ENCODE data around the gene CPNE1.

The CPNE1 gene

GRCh38 chr20:35621560-35621946 lies 43.1 kb downstream of the CPNE1 start:
- no peak overlapping the region for H3K4me3 ChIP-seq (ENCODE audit: low read depth, low read length)

DNA sequence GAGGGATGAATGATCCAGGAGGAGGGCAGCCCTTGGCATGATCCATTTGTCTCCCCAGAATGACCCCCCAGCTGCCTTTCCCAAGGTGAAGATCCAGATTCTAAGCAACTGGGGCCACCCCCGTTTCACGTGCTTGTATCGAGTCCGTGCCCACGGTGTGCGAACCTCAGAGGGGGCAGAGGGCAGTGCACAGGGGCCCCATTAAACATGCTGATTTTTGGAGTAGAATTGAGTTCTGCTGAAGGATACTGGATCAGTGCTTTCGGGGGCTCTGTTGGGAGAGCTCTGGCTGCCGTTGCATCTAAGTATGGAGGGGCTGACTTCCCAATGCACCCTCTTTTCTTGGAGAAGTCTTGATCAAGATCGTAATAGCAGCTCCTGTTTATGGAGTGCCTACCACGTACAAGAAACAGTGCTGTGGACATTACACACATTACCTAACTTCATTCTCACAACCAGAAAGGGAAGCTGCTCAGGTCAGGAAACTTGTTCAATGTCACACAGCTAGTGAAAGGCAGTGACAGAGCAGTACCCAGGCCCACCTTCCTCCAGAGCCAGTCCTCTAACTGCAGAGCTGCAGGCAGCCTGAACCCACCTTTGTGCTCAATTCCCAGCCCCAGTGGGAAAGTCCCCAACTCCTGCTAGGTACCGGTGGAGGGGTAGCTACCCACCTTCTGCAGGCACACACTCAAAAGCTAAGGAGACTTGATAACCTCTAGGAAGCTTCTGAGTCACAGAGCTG lies 43.7 kb downstream of the CPNE1 start:
- H3K4me3 ChIP-seq (ENCODE audit: low read depth, low read length) = no peak overlapping the region

DNA sequence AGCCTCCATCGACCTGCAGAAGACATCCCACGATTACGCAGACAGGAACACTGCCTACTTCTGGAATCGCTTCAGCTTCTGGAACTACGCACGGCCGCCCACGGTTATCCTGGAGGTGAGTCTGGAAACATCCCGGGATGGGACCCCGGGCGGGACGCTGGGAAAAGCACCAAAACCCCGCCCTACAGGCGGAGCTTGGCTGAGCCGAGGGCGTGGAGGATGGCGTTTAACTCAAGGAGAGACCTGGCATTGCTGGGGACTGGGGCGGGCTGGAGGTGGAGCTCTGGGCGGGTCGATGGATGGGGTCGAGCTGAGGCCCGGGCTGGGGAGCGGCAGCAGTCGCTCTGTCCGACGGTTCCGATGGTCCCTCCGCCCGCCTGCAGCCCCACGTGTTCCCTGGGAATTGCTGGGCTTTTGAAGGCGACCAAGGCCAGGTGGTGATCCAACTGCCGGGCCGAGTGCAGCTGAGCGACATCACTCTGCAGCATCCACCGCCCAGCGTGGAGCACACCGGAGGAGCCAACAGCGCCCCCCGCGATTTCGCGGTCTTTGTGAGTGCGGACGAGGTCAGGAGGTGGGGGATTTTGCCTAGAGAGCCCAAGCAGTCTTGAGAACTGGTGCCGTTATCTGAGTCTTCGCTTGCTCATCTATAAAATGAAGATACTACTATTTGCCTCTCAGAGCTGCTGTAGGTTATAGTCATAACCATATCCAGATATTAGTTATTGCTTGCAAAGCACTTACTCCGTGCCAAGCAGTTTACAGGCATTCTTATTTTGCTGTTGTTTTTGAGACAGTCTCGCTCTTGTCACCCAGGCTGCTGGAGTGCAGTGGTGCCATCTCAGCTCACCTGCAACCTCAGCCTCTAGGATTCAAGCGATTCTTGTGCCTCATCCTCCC lies 45.3 kb downstream of the CPNE1 start:
- H3K4me3 ChIP-seq (ENCODE audit: low read depth, low read length) = peak overlapping the region; percentile 47

- peak overlapping the region; percentile 30 for H3K4me3 ChIP-seq (ENCODE audit: low read depth, low read length)
Measured at GRCh38 chr20:35618263-35619131, 46.2 kb downstream of the CPNE1 start.

DNA sequence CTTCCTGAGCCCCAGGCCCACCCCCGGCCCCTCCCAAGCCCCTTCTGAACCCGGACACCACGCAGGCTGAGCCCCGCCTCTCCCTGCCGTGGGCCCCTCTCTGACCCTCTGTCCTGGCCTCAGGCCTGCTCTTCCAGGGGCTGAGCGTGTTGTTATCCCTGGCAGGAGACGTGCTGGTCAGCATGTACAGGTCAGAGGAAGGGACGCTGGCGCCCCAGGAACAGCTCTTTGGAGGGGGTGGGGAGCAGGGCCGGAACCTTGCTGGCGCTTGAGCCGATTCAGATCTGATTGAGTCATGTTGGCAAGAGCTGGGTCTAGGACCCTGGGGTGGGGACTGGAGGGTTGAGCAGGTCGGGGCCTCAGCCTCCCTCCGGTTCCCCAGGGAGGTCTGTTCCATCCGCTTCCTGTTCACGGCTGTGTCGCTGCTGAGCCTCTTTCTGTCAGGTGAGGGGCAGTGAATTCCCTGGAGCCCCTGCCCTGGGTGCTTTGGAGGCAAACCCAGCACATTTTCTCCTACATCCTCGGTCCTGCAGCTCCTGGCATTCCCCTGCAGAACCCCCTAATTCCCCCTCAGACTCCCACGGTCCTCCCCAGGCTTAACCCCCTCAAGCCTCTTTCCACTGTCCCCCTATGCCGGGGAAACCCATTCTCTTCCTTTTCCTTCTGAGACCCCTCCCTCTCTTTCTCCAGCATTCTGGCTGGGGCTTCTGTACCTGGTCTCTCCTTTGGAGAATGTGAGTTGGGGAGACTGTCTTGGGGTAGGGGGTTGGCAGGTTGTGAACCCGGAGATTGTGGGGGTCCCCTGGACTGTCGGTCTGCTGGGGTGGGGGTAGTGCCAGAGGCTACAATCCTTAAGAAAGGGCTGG lies 47.1 kb downstream of the CPNE1 start:
- H3K4me3 ChIP-seq (ENCODE audit: low read depth, low read length) = no peak overlapping the region

DNA sequence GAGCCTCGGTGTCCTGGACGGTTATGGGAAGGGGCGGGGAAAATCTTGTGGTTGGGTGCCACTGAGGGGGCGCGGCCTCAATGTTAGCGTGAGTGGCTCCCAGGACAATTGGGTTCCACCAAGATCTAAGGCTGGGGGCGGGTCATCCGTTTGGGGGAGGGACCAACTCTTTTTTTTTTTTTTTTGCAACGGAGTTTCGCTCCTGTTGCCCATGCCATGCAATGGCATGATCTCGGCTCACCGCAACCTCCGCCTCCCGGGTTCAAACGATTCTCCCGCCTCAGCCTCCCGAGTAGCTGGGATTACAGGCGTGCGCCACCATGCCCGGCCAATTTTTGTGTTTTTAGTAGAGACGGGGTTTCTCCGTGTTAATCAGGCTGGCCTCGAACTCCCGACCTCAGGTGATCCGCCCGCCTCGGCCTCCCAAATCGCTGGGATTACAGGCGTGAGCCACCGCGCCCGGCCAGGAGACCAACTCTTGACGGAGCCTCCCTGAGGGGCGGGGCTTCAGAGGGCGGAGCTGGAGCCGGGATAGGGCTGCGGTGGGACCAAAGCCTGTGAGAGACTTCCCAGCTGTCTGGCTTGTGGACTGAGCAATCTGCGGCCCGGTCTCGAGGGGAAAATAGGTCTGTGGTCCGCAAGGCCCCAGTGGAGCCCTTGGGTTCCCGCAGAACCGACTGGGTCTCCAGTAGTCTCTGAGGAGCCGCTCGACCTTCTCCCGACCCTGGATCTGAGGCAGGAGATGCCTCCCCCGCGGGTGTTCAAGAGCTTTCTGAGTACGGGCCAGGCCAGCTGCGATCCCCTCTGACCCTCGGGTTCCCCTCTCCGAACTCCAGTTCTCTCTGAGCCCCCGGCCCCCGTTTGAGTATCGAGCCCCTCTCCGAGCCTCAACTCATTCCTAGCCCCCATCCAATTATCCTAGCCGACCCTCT lies 48.0 kb downstream of the CPNE1 start:
- H3K4me3 ChIP-seq (ENCODE audit: low read depth, low read length) = peak overlapping the region; percentile 21

DNA sequence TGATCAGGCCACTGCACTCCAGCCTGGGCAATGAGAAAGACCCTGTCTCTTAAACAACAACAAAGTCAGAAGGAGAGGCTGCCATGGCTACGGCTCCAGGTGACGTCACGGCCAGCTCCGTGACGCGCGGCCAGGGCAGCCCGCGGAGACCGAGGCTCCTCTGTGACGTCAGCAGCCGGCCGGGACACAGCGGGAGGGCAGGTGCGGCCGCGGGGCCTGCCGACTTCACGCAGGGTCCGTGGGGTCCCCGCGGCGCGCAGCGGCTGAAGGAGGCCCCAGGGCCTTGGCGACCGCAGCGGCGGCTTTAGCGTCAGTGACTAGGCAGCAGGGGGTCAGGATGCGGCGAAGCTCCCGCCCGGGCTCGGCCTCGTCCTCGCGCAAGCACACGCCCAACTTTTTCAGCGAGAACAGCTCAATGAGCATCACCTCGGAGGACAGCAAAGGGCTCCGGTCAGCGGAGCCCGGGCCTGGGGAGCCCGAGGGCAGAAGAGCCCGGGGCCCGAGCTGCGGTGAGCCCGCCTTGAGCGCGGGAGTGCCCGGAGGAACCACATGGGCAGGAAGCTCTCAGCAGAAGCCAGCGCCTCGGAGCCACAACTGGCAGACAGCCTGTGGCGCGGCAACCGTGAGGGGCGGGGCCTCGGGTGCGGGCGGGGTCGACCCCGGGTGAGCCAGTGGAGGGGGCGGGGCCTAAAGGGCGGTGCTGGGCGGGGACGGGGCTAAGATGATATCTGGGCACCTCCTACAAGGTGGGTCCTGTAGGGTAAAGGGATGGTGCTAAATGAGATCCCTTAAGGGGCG lies 48.8 kb downstream of the CPNE1 start, which contains the start of gene SPAG4:
Gene SPAG4, plus strand, starts transcription at position 163 of the 798 bp plus-strand sequence. Its CDS starts 175 bp downstream, at position 338.
- H3K4me3 ChIP-seq (ENCODE audit: low read depth, low read length) = peak within 1 kb of the TSS; percentile 21

DNA sequence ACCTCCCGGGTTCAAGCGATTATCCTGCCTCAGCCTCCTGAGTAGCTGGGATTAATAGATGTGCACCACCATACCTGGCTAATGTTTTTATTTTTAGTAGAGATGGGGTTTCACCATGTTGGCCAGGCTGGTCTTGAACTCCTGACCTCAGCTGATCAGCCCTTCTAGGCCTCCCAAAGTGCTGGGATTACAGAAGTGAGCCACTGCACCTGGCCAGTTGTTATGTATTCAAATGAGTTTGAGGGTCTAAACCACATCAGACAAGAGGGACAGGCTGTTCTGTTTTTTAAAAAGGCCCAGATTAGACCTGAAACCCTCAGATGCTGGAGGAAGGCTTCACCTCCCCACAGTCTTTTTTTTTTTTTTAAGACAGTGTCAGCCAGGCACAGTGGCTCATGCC lies 53.2 kb downstream of the CPNE1 start:
- no peak overlapping the region for H3K4me3 ChIP-seq (ENCODE audit: low read depth, low read length)

DNA sequence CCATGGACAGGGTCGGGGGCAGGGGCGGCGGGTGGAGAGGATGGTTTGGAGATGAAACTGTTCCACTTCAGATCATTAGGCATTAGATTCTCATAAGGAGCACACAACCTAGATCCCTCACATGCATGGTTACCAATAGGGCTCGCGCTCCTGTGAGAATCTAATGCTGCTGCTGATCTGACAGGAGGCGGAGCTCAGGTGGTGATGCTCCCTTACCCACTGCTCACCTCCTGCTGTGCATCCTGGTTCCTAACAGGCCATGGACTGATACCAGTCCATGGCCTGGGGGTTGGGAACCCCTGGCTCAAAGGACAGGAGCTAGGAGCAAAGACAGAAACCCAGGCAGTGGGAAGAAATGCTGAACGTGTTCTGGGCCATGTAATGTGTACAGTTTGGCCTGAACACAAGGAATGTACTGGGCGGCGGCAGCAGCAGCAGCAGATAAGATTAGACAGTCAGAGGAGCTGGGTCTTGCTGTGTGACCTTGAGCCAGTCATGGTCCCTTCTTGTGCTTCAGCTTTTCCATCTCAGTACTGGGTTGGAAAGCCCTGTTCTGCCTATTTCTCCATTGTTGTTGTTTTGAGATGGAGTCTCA lies 53.8 kb downstream of the CPNE1 start:
- no peak overlapping the region for H3K4me3 ChIP-seq (ENCODE audit: low read depth, low read length)

GRCh38 chr20:35607003-35607735 lies 57.5 kb downstream of the CPNE1 start:
- no peak overlapping the region for H3K4me3 ChIP-seq (ENCODE audit: low read depth, low read length)

- H3K4me3 ChIP-seq (ENCODE audit: low read depth, low read length) = no peak overlapping the region
Measured at GRCh38 chr20:35606127-35606526, 58.6 kb downstream of the CPNE1 start.

DNA sequence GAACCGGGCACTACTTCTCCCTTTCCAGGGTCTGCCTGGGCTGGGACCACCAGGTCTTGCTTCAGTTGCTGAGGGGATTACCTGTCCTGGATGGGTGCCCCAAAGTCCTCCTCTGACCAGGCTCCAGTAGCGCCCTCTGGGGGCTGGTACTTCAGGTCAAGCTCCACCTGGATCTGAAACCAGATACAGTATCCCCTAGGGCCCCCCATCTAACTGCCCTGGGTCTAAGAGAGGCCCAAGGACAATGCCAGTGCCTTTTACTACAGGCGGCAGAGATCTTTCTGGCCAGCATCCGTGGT lies 60.3 kb downstream of the CPNE1 start:
- no peak overlapping the region for H3K4me3 ChIP-seq (ENCODE audit: low read depth, low read length)

DNA sequence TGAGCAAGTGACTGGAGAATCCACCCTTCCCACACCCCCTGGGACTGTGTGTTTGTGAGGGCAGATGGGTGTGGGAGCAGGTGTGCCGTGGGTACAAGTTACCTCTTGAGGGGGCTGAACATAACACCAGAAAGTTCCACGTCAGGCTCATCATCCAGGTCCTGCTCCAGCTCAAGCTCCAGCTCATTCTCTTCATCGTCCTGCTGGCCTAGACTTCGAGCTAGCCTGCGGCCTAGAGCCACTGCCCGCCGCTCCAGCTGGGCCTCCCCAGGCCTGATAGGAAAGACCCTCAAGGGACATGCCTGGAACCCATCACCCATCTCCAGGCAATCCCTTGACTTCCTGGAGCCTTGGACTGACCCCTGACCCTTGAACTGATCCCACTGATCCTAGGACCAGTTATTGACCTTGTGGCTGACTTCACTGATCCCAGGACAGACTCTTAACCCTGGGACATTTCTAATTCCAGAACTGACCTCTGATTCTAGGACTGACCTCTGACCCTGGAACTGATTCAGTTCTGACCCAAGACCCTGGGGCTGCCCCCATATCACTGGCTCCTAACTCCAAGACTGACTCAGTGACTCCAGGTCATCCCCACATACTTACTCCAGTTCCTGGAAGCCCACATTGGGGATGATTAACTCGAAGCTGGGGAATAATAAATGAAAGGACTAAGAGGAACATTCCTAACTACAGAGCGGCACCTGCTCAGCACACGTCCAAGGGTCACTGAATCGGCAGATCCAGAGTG lies 60.8 kb downstream of the CPNE1 start:
- no peak overlapping the region for H3K4me3 ChIP-seq (ENCODE audit: low read depth, low read length)

- no peak overlapping the region for H3K4me3 ChIP-seq (ENCODE audit: low read depth, low read length)
Measured at GRCh38 chr20:35602851-35603495, 61.7 kb downstream of the CPNE1 start.

DNA sequence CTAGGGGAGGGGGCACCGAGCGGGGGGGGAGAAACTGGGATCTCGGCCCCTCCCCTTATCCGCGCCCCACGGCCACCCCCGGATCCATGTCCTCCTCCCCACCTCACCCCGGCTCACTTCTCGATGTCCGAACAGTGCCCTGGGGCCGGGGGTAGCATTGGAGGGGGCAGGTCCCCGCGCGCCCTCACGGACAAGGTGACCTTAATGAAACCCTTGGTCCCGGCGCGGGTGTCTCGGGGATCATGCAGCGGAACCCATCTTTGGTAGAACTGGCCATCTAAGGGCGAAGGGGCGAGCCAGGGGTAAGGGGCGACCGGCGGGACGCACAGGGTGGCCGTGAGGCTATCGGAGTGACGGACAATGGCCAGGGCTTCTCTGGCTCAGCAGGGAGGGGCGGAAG lies 62.7 kb downstream of the CPNE1 start:
- peak overlapping the region; percentile 35 for H3K4me3 ChIP-seq (ENCODE audit: low read depth, low read length)

Data from iPS-11a (cell line).